K562 (cell line): ENCODE data around the gene DNAJC11. TPM values are rescaled to one million over a fixed set of nuclear protein-coding genes. Genes with fewer than 3 reads are reported as not detected.
A peak's percentile ranks its signal among the peaks of the same experiment; 100 is the strongest.

ENCODE experiments used
- CHAMP1 ChIP-seq: fragments of 450-650 bp; IDR thresholded peaks from 2 replicates; pipeline ENCODE4 v1.6.1; 2016; ENCODE audit warnings: mild to moderate bottlenecking
- FOXA3 ChIP-seq, 2 experiments: fragments of 450-650 bp in 1 of 2; sonication (generic) in 1 of 2; formaldehyde crosslinking; IDR thresholded peaks in 1 of 2; conservative IDR thresholded peaks in 1 of 2; 2 replicates each; pipeline versions ENCODE4 v1.4.0 to v1.8.0; 2020 to 2022; ENCODE audit warnings: mild to moderate bottlenecking in 2 of 2, missing genetic modification reagents in 1 of 2
- HLTF ChIP-seq: fragments of 450-650 bp; IDR thresholded peaks from 2 replicates; pipeline ENCODE4 v1.6.1; 2016
- HSF4 ChIP-seq: fragments of 250-450 bp; sonication (Bioruptor Pico); IDR thresholded peaks from 2 replicates; pipeline ENCODE4 v2.1.2; 2022; ENCODE audit warnings: mild to moderate bottlenecking, moderate library complexity, borderline replicate concordance
- MED1 ChIP-seq: sonication (generic); formaldehyde crosslinking; IDR thresholded peaks from 2 replicates; pipeline ENCODE4 v1.8.1; 2023; ENCODE audit warnings: missing genetic modification reagents, borderline replicate concordance
- MIER1 ChIP-seq: fragments of 450-650 bp; IDR thresholded peaks from 2 replicates; pipeline ENCODE4 v1.6.1; 2016; ENCODE audit warnings: antibody characterized with exemption, mild to moderate bottlenecking, low read depth
- NFATC3 ChIP-seq: fragments of 450-650 bp; IDR thresholded peaks from 2 replicates; pipeline ENCODE4 v1.6.1; 2017; ENCODE audit warnings: mild to moderate bottlenecking
- NFIC ChIP-seq: fragments of 450-650 bp; IDR thresholded peaks from 2 replicates; pipeline ENCODE4 v1.6.1; 2017; ENCODE audit warnings: mild to moderate bottlenecking, inconsistent platforms
- NKRF ChIP-seq: fragments of 450-650 bp; IDR thresholded peaks from 2 replicates; pipeline ENCODE4 v1.6.1; 2016; ENCODE audit warnings: borderline replicate concordance
- PHB ChIP-seq: fragments of 250-450 bp; sonication (Bioruptor Pico); IDR thresholded peaks from 2 replicates; pipeline ENCODE4 v1.5.0; 2021
- POU5F1 ChIP-seq: fragments of 150-350 bp; IDR thresholded peaks from 2 replicates; pipeline ENCODE4 v1.6.1; 2014; ENCODE audit warnings: borderline replicate concordance, low read length, low read depth, mild to moderate bottlenecking; ENCODE audit not compliant: partially characterized antibody
- RNF219 ChIP-seq: fragments of 250-450 bp; sonication (Bioruptor Pico); IDR thresholded peaks from 2 replicates; pipeline ENCODE4 v1.5.0; 2022; ENCODE audit warnings: mild to moderate bottlenecking
- ZBTB11 ChIP-seq, 3 experiments: fragments of 200-800 bp in 1 of 3; fragments of 250-450 bp in 1 of 3; fragments of 450-650 bp in 1 of 3; sonication (Bioruptor Pico) in 1 of 3; sonication (Bioruptor generic) in 1 of 3; formaldehyde crosslinking in 1 of 3; IDR thresholded peaks; 2 replicates each; pipeline versions ENCODE4 v1.6.1 to v1.8.0; 2016 to 2022; ENCODE audit warnings: mild to moderate bottlenecking in 2 of 3, missing genetic modification characterization in 2 of 3, missing compliant biosample characterization in 1 of 3, moderate library complexity in 1 of 3
- ZNF124 ChIP-seq: sonication (generic); formaldehyde crosslinking; IDR thresholded peaks from 2 replicates; pipeline ENCODE4 v1.8.1; 2022; ENCODE audit warnings: missing genetic modification reagents
- ZNF197 ChIP-seq: fragments of 200-800 bp; sonication (Bioruptor generic); IDR thresholded peaks from 2 replicates; pipeline ENCODE4 v1.6.1; 2016; ENCODE audit warnings: low read depth, missing genetic modification characterization, missing compliant biosample characterization
- ZNF212 ChIP-seq: fragments of 450-650 bp; formaldehyde crosslinking; IDR thresholded peaks from 2 replicates; pipeline ENCODE4 v1.4.0; 2020; ENCODE audit warnings: mild to moderate bottlenecking
- ZSCAN29 ChIP-seq: fragments of 450-650 bp; IDR thresholded peaks from 2 replicates; pipeline ENCODE4 v1.6.1; 2017
- polyA plus RNA-seq, 8 experiments: library from polyadenylated mRNA; depleted of rRNA in 4 of 8; stranded (reverse) in 5 of 8; unstranded in 3 of 8; fragments of >200 nt; fragmentation: Nextera tagmentation in 2 of 8; fragmentation: Illumina TruSeq in 1 of 8; extraction: Ambion mirVana in 2 of 8; extraction: Trizol in 1 of 8; gene quantifications; 2 replicates each; pipeline versions ENCODE4 v1.2.1 to v1.2.3, GENCODE V29; 2011 to 2014; ENCODE audit warnings: inconsistent platforms in 1 of 8, missing spikeins in 1 of 8
- total RNA-seq, 7 experiments: library from RNA; depleted of rRNA in 6 of 7; stranded (reverse); fragments of >200 nt in 6 of 7; fragmentation: Illumina TruSeq in 2 of 7; extraction: Trizol in 2 of 7; gene quantifications; 2 replicates each; pipeline versions ENCODE4 v1.2.1 to v1.2.3, GENCODE V29; 2011 to 2021; ENCODE audit warnings: low replicate concordance in 1 of 7

Gene DNAJC11
- total and polyA plus RNA-seq, 9 of the 15 experiments (the other 6 are each of a cell fraction or from before 2014, with no cell fraction given) = 14.1 to 123 (median 76.6) TPM

GRCh38 chr1:6601923-6602668 is 99.5 kb downstream of the DNAJC11 start (continued):
- no peak; the same call in 1 of the 2 replicates for TF ChIP-seq MED1
- peak in 1 of 2 experiments; percentile 8; a peak in 1 of 4 replicates for TF ChIP-seq FOXA3 (CRISPR knock-in tag; conservative IDR thresholded peaks at IDR 0.05 in 1 of 2, IDR thresholded peaks at IDR 0.05 in 1 of 2)
- TF ChIP-seq RNF219 (CRISPR knock-in tag) = no peak
- no peak; the same call in 1 of the 2 replicates for TF ChIP-seq NFIC
- no peak for TF ChIP-seq PHB
- TF ChIP-seq POU5F1 = no peak
- TF ChIP-seq CHAMP1 = no peak
- TF ChIP-seq NFATC3 = no peak
- no peak for TF ChIP-seq ZSCAN29
- no peak for TF ChIP-seq ZNF197
- peak; percentile 84 for TF ChIP-seq NKRF
- no peak for TF ChIP-seq ZBTB11 (CRISPR knock-in tag; IDR thresholded peaks at IDR 0.05)
- TF ChIP-seq HLTF = no peak
- no peak for TF ChIP-seq ZNF212 (CRISPR knock-in tag)
- no peak for TF ChIP-seq MIER1
- no peak for TF ChIP-seq HSF4 (CRISPR knock-in tag)
- TF ChIP-seq ZNF124 (CRISPR knock-in tag) = peak; percentile 80; the same call in 1 of the 2 replicates
